ENCODE data around the gene MEPCE.

DNA sequence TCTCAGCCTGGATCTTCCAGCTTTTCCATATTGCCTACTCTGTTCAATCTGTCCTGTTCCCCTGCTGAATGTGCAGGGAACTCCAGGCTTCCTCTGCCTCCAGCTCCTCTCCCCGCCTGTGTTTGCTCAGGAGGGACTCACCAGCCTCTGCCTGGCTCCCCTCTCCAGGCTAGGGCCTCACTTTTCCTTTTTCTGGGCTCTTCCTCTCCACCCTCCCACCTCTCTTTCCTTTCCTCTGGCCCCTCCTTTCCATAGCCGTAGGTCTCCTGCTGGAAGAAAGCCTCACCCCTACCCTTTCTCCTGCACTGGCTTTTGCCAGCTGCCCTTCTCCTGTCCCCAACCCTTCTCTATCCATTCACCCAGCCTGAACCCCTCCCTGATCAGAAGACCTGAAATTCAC, 31.4 kb upstream of the MEPCE start:
- TF ChIP-seq, protein P1, sequence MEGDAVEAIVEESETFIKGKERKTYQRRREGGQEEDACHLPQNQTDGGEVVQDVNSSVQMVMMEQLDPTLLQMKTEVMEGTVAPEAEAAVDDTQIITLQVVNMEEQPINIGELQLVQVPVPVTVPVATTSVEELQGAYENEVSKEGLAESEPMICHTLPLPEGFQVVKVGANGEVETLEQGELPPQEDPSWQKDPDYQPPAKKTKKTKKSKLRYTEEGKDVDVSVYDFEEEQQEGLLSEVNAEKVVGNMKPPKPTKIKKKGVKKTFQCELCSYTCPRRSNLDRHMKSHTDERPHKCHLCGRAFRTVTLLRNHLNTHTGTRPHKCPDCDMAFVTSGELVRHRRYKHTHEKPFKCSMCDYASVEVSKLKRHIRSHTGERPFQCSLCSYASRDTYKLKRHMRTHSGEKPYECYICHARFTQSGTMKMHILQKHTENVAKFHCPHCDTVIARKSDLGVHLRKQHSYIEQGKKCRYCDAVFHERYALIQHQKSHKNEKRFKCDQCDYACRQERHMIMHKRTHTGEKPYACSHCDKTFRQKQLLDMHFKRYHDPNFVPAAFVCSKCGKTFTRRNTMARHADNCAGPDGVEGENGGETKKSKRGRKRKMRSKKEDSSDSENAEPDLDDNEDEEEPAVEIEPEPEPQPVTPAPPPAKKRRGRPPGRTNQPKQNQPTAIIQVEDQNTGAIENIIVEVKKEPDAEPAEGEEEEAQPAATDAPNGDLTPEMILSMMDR (IDR thresholded peaks at IDR 0.05; ENCODE audit: insufficient read depth, low read length, poor library complexity, severe bottlenecking), result no peak
- TF ChIP-seq EZH2phosphoT487 (conservative IDR thresholded peaks at IDR 0.05; ENCODE audit: low read length), result no peak

All from SU-DHL-6 (cell line).